HCT116 (cell line): ENCODE measurements around the gene SMIM41. TPM values are rescaled to one million over a fixed set of nuclear protein-coding genes. Genes with fewer than 3 reads are reported as not detected.

ENCODE experiments used
- ATAC-seq: fragments of 200-7000 bp; cut with Tn5 transposase; 2 replicates; pipeline ENCODE4 v1.9.1; 2020; ENCODE audit warnings: mild to moderate bottlenecking, moderate library complexity
- BruUV-seq: library from RNA; stranded (reverse); fragments of 400-500 nt; replicated peaks from 2 replicates; lab custom pipeline; 2021; lab: Mats Ljungman, UMichigan
- CTCF ChIA-PET: fragments of 300-600 bp; sonication (Branson Sonifier 250); formaldehyde crosslinking; loops from one replicate; lab custom pipeline; 2021; ENCODE audit warnings: antibody characterized with exemption; lab: Charles Lee
- POLR2A ChIA-PET: fragments of 300-600, 350-600 bp; sonication (Branson Sonifier 250); formaldehyde crosslinking; loops from one replicate; lab custom pipeline; 2021; ENCODE audit warnings: antibody characterized with exemption; lab: Charles Lee
- RAD21 ChIA-PET, 2 experiments: fragments of 300-600 bp; sonication (Branson Sonifier 250); formaldehyde crosslinking; loops; one replicate each; lab custom pipeline; 2023; ENCODE audit warnings: low total read pairs in 2 of 2; ENCODE audit not compliant: uncharacterized antibody in 2 of 2, unreplicated experiment in 2 of 2, low non-redundant PET in 1 of 2; lab: Charles Lee
- DNase-seq: peaks from one replicate; pipeline ENCODE4 v3.0.0-alpha.2; 2010; ENCODE audit warnings: low read depth, low spot score
- H2AFZ ChIP-seq: fragments of 200-600 bp; shearing (Covaris generic), sonication (generic); 2 replicates; pipeline ENCODE4 v1.6.1; 2017; ENCODE audit warnings: low read depth, mixed run types, mixed read lengths, antibody characterized with exemption, low read length; ENCODE audit not compliant: poor library complexity, severe bottlenecking
- H3K27ac ChIP-seq: 2 replicates; pipeline ENCODE4 v1.5.1; 2012; ENCODE audit warnings: low read depth, low read length
- H3K27me3 ChIP-seq: fragments of 200-600 bp; sonication (generic); 2 replicates; pipeline ENCODE4 v1.6.1; 2016; ENCODE audit warnings: mixed run types, low read length, mixed read lengths; ENCODE audit not compliant: insufficient read depth
- H3K36me3 ChIP-seq, 2 experiments: fragments of 200-500 bp in 1 of 2; fragments of 200-600 bp in 1 of 2; sonication (Bioruptor generic) in 1 of 2; sonication (generic) in 1 of 2; 2 replicates each; pipeline versions ENCODE4 v1.5.1 to v1.6.1; 2014 to 2016; ENCODE audit warnings: low read length in 2 of 2, inconsistent platforms in 1 of 2, mixed read lengths in 1 of 2, mixed run types in 1 of 2; ENCODE audit not compliant: insufficient read depth in 2 of 2, control insufficient read depth in 1 of 2
- H3K4me1 ChIP-seq, 2 experiments: fragments of 200-600 bp in 1 of 2; sonication (generic) in 1 of 2; 2 replicates each; pipeline versions ENCODE4 v1.5.1 to v1.6.1; 2012 to 2017; ENCODE audit warnings: low read length in 2 of 2, inconsistent platforms in 1 of 2, mild to moderate bottlenecking in 1 of 2, mixed read lengths in 1 of 2, mixed run types in 1 of 2, moderate library complexity in 1 of 2; ENCODE audit not compliant: insufficient read depth in 2 of 2, control insufficient read depth in 1 of 2
- H3K4me2 ChIP-seq: fragments of 200-600 bp; sonication (generic); 2 replicates; pipeline ENCODE4 v1.6.1; 2017; ENCODE audit warnings: mixed run types, low read length, mixed read lengths
- H3K4me3 ChIP-seq, 2 experiments: fragments of 200-600 bp in 1 of 2; sonication (generic) in 1 of 2; replicated peaks in 1 of 2; 2 replicates each; pipeline ENCODE4 v1.5.1; 2011 to 2016; ENCODE audit warnings: low read length in 2 of 2, control low read depth in 1 of 2, low read depth in 1 of 2, mild to moderate bottlenecking in 1 of 2, mixed read lengths in 1 of 2, mixed run types in 1 of 2
- H3K79me2 ChIP-seq: fragments of 200-600 bp; sonication (generic); 2 replicates; pipeline ENCODE4 v1.6.1; 2017; ENCODE audit warnings: mild to moderate bottlenecking, mixed run types, low read length, moderate library complexity, mixed read lengths; ENCODE audit not compliant: insufficient read depth
- H3K9ac ChIP-seq: fragments of 200-600 bp; sonication (generic); 2 replicates; pipeline ENCODE4 v1.6.1; 2016; ENCODE audit warnings: low read length, mixed read lengths
- H3K9me2 ChIP-seq: fragments of 200-600 bp; sonication (generic), shearing (Covaris generic); 2 replicates; pipeline ENCODE4 v1.6.1; 2017; ENCODE audit warnings: mixed run types, mild to moderate bottlenecking, moderate library complexity; ENCODE audit not compliant: insufficient read depth
- H3K9me3 ChIP-seq, 2 experiments: fragments of 200-500 bp in 1 of 2; fragments of 200-600 bp in 1 of 2; sonication (Bioruptor generic) in 1 of 2; sonication (generic) in 1 of 2; 2 replicates each; pipeline ENCODE4 v1.6.1; 2014 to 2017; ENCODE audit warnings: low read length in 2 of 2, mixed read lengths in 2 of 2, inconsistent platforms in 1 of 2, low read depth in 1 of 2, mild to moderate bottlenecking in 1 of 2, mixed run types in 1 of 2, moderate library complexity in 1 of 2; ENCODE audit not compliant: control insufficient read depth in 1 of 2, insufficient read depth in 1 of 2
- H4K20me1 ChIP-seq: fragments of 200-600 bp; sonication (generic), shearing (Covaris generic); 2 replicates; pipeline ENCODE4 v1.6.1; 2017; ENCODE audit warnings: mixed run types, mild to moderate bottlenecking, moderate library complexity; ENCODE audit not compliant: insufficient read depth
- EGR1 ChIP-seq: IDR thresholded peaks from 2 replicates; pipeline ENCODE4 v1.6.1; 2012; ENCODE audit warnings: low read depth
- EZH2 ChIP-seq: fragments of 200-600 bp; sonication (generic); IDR thresholded peaks from 2 replicates; pipeline ENCODE4 v1.6.1; 2017; ENCODE audit warnings: antibody characterized with exemption, mixed run types
- POLR2AphosphoS5 ChIP-seq: IDR thresholded peaks from 2 replicates; pipeline ENCODE4 v1.6.1; 2011; ENCODE audit warnings: mild to moderate bottlenecking, low read depth, low read length, moderate library complexity
- SIN3A ChIP-seq: IDR thresholded peaks from 2 replicates; pipeline ENCODE4 v1.6.1; 2012; ENCODE audit warnings: low read depth
- SP1 ChIP-seq: IDR thresholded peaks from 2 replicates; pipeline ENCODE4 v1.6.1; 2012; ENCODE audit warnings: low read depth
- SRF ChIP-seq: IDR thresholded peaks from 2 replicates; pipeline ENCODE4 v1.6.1; 2012; ENCODE audit warnings: low read depth
- TCF7L2 ChIP-seq: IDR thresholded peaks from 2 replicates; pipeline ENCODE4 v1.7.0; 2011; ENCODE audit warnings: borderline replicate concordance, inconsistent platforms; ENCODE audit not compliant: insufficient read depth, insufficient read length; ENCODE audit errors: extremely low read depth
- ZFX ChIP-seq: fragments of 450-650 bp; IDR thresholded peaks from 2 replicates; pipeline ENCODE4 v1.6.1; 2017
- ZNF274 ChIP-seq: fragments of 200-500 bp; sonication (Bioruptor generic); IDR thresholded peaks from 2 replicates; pipeline ENCODE4 v1.6.1; 2014; ENCODE audit warnings: mild to moderate bottlenecking, low read depth, low read length, inconsistent platforms
- intact Hi-C: fragments of 100-400 bp; cut with micrococcal nuclease; formaldehyde crosslinking; loops from 2 replicates; pipeline ENCODE4 v1.10.0; 2022
- total RNA-seq: library from RNA; stranded (reverse); gene quantifications from one replicate; pipeline ENCODE4 v1.2.1, GENCODE V29; 2021; ENCODE audit not compliant: unreplicated experiment
- TF ChIP-seq, protein P1 (sequence below): IDR thresholded peaks from 2 replicates; pipeline ENCODE4 v1.6.1; 2012
- TF ChIP-seq, protein P2 (sequence below): IDR thresholded peaks from 2 replicates; pipeline ENCODE4 v1.6.1; 2011; ENCODE audit warnings: mild to moderate bottlenecking, low read length, moderate library complexity; ENCODE audit not compliant: insufficient replicate concordance; ENCODE audit errors: extremely low read depth

The SMIM41 gene
- total RNA-seq, 1 experiment from 2014 or later = not detected

DNA sequence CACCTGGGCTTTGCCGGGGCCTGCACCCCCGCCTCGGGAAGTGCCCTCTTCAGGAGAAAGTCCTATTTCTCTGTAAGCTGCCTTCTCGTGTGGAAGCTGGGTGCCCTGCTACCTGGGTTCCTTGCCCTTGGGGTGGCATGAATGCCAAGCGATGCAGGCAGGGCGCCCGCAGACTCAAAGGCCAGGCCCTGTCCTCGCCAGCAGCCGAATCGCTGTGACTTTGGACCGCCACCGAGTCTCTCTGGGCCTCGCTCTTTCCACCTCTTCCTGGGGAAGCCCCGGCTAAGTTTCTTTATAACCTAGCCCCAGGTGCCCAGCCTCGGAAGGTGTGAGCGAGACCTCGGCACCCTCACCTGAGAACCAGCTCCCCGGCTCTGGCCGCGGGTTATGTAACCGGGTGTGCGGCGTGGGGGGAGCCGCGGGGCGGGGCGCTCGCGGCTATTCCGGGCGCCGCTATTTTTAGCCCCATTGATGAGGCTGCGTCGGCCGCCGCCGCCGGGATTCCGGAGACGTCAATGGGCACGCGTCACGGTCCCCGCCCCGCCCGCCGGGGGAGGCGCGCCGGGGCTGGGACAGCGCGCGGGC is 42.8 kb upstream of the SMIM41 start:
- H3K9me3 ChIP-seq = no peaks in the 10 kb centered on the region
- ATAC-seq = peak; percentile 71
- H3K9me2 ChIP-seq = no peaks in the 10 kb centered on the region
- DNase-seq = no peak
- H3K79me2 ChIP-seq = peaks cover 26% of the 10 kb centered on the region
- TF ChIP-seq SIN3A (peak; percentile 31; the same call in 1 of the 2 replicates), SP1 (peak; percentile 59), EGR1 (peak; percentile 66), SRF (no peak), POLR2AphosphoS5 (peak; percentile 43), TCF7L2 (peak; percentile 91), EZH2 (no peak), ZNF274 (no peak), ZFX (peak; percentile 7; the same call in 1 of the 2 replicates)
- TF ChIP-seq, protein P1, sequence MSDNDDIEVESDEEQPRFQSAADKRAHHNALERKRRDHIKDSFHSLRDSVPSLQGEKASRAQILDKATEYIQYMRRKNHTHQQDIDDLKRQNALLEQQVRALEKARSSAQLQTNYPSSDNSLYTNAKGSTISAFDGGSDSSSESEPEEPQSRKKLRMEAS = peak; percentile 49; the same call in 1 of the 2 replicates
- TF ChIP-seq, protein P2, sequence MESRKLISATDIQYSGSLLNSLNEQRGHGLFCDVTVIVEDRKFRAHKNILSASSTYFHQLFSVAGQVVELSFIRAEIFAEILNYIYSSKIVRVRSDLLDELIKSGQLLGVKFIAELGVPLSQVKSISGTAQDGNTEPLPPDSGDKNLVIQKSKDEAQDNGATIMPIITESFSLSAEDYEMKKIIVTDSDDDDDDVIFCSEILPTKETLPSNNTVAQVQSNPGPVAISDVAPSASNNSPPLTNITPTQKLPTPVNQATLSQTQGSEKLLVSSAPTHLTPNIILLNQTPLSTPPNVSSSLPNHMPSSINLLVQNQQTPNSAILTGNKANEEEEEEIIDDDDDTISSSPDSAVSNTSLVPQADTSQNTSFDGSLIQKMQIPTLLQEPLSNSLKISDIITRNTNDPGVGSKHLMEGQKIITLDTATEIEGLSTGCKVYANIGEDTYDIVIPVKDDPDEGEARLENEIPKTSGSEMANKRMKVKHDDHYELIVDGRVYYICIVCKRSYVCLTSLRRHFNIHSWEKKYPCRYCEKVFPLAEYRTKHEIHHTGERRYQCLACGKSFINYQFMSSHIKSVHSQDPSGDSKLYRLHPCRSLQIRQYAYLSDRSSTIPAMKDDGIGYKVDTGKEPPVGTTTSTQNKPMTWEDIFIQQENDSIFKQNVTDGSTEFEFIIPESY = peak; percentile 23
- TF ChIP-seq, all 23 proteins: peak for 8
- Histone ChIP-seq H3K27ac (peak overlapping the region; percentile 45), H3K4me1 (peaks cover 16 to 43% of the 10 kb centered on the region in 2 experiments), H4K20me1 (no peaks in the 10 kb centered on the region), H2AFZ (no peak overlapping the region), H3K9ac (peak overlapping the region; percentile 63), H3K4me2 (peak overlapping the region; percentile 83), H3K27me3 (no peaks in the 10 kb centered on the region), H3K4me3 (peak overlapping the region; percentile 47 to 72), H3K36me3 (no peaks in the 10 kb centered on the region)
- ChIA-PET POLR2A (interaction anchor here (2.2 to 2.4 kb wide), 2 partner anchors 11 to 15 kb away, joined by 6 to 11 read pairs; partner anchors contain the start of gene NR4A1), RAD21 (no interaction called here), CTCF (interaction anchor here (1.1 to 5.2 kb wide), 2 partner anchors 11 to 83 kb away, joined by 4 to 29 read pairs; no protein-coding TSS in a partner anchor)
- intact Hi-C loops = loop anchor here (1.0 kb wide), 1 partner anchor 15 kb away; the partner anchor contains the start of gene NR4A1
- BruUV-seq = no TSS peak
